AG09319 (cell line): ENCODE measurements around the gene ZC3H7A.

Source experiments
- DNase-seq: peaks from one replicate; pipeline ENCODE4 v3.0.0-alpha.2; 2010; ENCODE audit warnings: low read depth; ENCODE audit errors: extremely low read depth
- CTCF ChIP-seq: IDR thresholded peaks from 2 replicates; pipeline ENCODE4 v1.5.1; 2011; ENCODE audit warnings: low read depth, mild to moderate bottlenecking, inconsistent platforms, low read length, moderate library complexity

Gene ZC3H7A

GRCh38 chr16:11747949-11748403 is 49.1 kb downstream of the ZC3H7A start:
- TF ChIP-seq CTCF: no peak

GRCh38 chr16:11744075-11744470 is 53.0 kb downstream of the ZC3H7A start:
- no peak for DNase-seq
- TF ChIP-seq CTCF: no peak

More at GRCh38 chr16:11747949-11748403, 49.1 kb downstream of the ZC3H7A start:
- no peak for DNase-seq

GRCh38 chr16:11743308-11744074 is 53.6 kb downstream of the ZC3H7A start:
- no peak for DNase-seq
- no peak for TF ChIP-seq CTCF

- peak; percentile 97 for DNase-seq
- no peak for TF ChIP-seq CTCF
Observed at GRCh38 chr16:11742536-11743307, 54.3 kb downstream of the ZC3H7A start, which contains the start of gene TXNDC11. Gene TXNDC11 (minus strand): TSS chr16:11742857. CDS start chr16:11742730, 127 bp downstream.

GRCh38 chr16:11742093-11742535 is 54.9 kb downstream of the ZC3H7A start:
- no peak for TF ChIP-seq CTCF
- DNase-seq: no peak

GRCh38 chr16:11740567-11740966 is 56.5 kb downstream of the ZC3H7A start:
- no peak for TF ChIP-seq CTCF

More at GRCh38 chr16:11740567-11740966, 56.5 kb downstream of the ZC3H7A start:
- no peak for DNase-seq
